ENCODE data around the gene PRKD2. TPM values are rescaled to one million over a fixed set of nuclear protein-coding genes. Genes with fewer than 3 reads are reported as not detected.

Gene PRKD2
- total RNA-seq, 4 donors from 2014 or later = 15.2 to 33.6 (median 19.7) TPM

- no peaks in the 10 kb centered on the region for H3K36me3 ChIP-seq
- no peaks in the 10 kb centered on the region for H3K27me3 ChIP-seq
- TF ChIP-seq POLR2A (IDR thresholded peaks at IDR 0.05) (no peak), POLR2AphosphoS5 (IDR thresholded peaks at IDR 0.05) (peak; percentile 70), EP300 (IDR thresholded peaks at IDR 0.05) (no peak), CTCF (IDR thresholded peaks at IDR 0.05) (peak in 1 of 4 experiments; percentile 6)
- 43% methylated on average over 5 of the region's 49 CpGs; no CpG with 5 or more reads in 1 of the 2 donors for whole genome bisulfite sequencing, 2 donors (ENCODE audit: low coverage in 1 of 2)
- H3K4me3 ChIP-seq = peak overlapping the region; percentile 40 to 58
- peak overlapping the region; percentile 58 to 89 (median 84) for H3K27ac ChIP-seq
- ATAC-seq = peak; percentile 33
- H3K9me3 ChIP-seq = no peaks in the 10 kb centered on the region
- H3K4me1 ChIP-seq = peaks cover 0 to 49% (median 10%) of the 10 kb centered on the region in 3 donors
Measured at GRCh38 chr19:46639358-46640182, 77.3 kb downstream of the PRKD2 start.

- no peaks in the 10 kb centered on the region for H3K9me3 ChIP-seq
- H3K36me3 ChIP-seq = no peaks in the 10 kb centered on the region
- 82% methylated on average over 5 to 14 of the region's 14 CpGs for WGBS, 2 donors (ENCODE audit: low coverage in 1 of 2)
- H3K27me3 ChIP-seq = no peaks in the 10 kb centered on the region
- TF ChIP-seq POLR2A (IDR thresholded peaks at IDR 0.05) (no peak), CTCF (IDR thresholded peaks at IDR 0.05) (no peak), POLR2AphosphoS5 (IDR thresholded peaks at IDR 0.05) (no peak), EP300 (IDR thresholded peaks at IDR 0.05) (no peak)
- no peak overlapping the region for H3K4me3 ChIP-seq
- ATAC-seq = no peak
- H3K4me1 ChIP-seq = peaks cover 0 to 58% (median 17%) of the 10 kb centered on the region in 3 donors
- H3K27ac ChIP-seq = no peak overlapping the region
Measured at GRCh38 chr19:46637224-46637623, 79.7 kb downstream of the PRKD2 start.

GRCh38 chr19:46635920-46636761 lies 80.8 kb downstream of the PRKD2 start, which contains the start of gene GNG8:
GNG8 (minus strand) TSS chr19:46636202; CDS start chr19:46634682, 1,520 bp downstream.
- H3K36me3 ChIP-seq = no peaks in the 10 kb centered on the region
- H3K4me1 ChIP-seq = peaks cover 0 to 58% (median 17%) of the 10 kb centered on the region in 3 donors
- H3K4me3 ChIP-seq = no peak within 1 kb of the TSS
- TF ChIP-seq CTCF (IDR thresholded peaks at IDR 0.05) (no peak), POLR2AphosphoS5 (IDR thresholded peaks at IDR 0.05) (no peak)
- no peak for ATAC-seq
- H3K27me3 ChIP-seq = no peaks in the 10 kb centered on the region
- H3K27ac ChIP-seq = peak within 1 kb of the TSS in 2 of 4 donors; percentile 35 to 59
- 52 to 55% methylated on average over 9 to 23 of the region's 34 CpGs for WGBS, 2 donors (ENCODE audit: low coverage in 1 of 2)
- H3K9me3 ChIP-seq = no peaks in the 10 kb centered on the region

GRCh38 chr19:46634656-46635218 lies 82.2 kb downstream of the PRKD2 start:
- 0 to 15% methylated on average over 1 to 20 of the region's 23 CpGs for WGBS, 2 donors (ENCODE audit: low coverage in 1 of 2)
- TF ChIP-seq POLR2AphosphoS5 (IDR thresholded peaks at IDR 0.05) (no peak), EP300 (IDR thresholded peaks at IDR 0.05) (no peak), CTCF (IDR thresholded peaks at IDR 0.05) (no peak), POLR2A (IDR thresholded peaks at IDR 0.05) (no peak)
- Histone ChIP-seq H3K4me1 (peaks cover 0 to 51% (median 17%) of the 10 kb centered on the region in 3 donors), H3K4me3 (peak overlapping the region; percentile 7 to 49), H3K27me3 (no peaks in the 10 kb centered on the region), H3K36me3 (no peaks in the 10 kb centered on the region), H3K9me3 (no peaks in the 10 kb centered on the region), H3K27ac (peak overlapping the region in 2 of 4 donors; percentile 37 to 59)
- ATAC-seq = no peak
